ENCODE data around the gene RAD51AP2.
"Not testable (repeated sequence)": the region's sequence is repeated elsewhere in the genome, so short reads cannot be mapped to it uniquely, and the experiment has no call there.

The RAD51AP2 gene

GRCh38 chr2:17518212-17519154 lies at the start of gene RAD51AP2:
Gene RAD51AP2 (minus strand): TSS chr2:17518440. CDS start chr2:17518415, 25 bp downstream.
- peak; percentile 42 for DNase-seq

GRCh38 chr2:17565726-17566125 lies 47.5 kb upstream of the RAD51AP2 start:
- not testable (repeated sequence) for DNase-seq

DNA sequence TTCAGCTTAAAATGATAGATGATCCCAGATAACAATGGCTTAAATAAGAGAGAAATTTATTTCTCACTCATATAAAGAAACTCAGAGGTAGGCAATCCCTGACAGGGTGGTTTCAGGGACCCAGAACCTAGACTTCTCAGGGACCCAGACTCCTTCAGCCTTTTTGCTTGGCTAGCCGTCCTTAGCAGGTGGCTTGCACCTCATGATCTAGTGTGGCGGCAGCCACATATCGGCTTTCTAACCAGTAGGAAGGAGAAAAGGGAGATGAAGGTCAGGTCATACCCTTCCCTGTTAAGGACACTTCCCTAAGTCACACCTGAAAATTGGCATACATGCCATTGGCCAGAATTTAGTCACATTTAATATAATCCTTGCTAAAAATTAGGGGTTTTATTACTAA lies 40.6 kb upstream of the RAD51AP2 start:
- no peak for DNase-seq

DNA sequence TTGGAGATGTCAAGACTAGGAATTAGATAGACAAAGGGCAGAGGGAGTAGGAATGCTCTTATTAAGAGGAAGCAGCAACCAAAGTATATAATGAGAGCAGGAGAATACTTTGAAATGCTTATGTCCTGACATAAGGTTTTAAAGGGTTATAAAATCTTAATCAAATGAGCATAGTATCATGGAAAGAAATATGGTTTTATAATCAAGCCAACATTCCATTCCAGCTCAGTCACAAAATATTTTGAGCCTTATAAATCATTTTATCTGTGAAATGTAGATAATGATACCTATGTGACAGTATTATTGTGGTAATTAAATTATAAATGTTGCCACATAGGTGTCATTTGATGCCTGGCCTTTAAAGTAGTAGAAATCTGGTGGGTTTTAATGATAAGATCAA lies 39.8 kb upstream of the RAD51AP2 start:
- no peak for DNase-seq

DNA sequence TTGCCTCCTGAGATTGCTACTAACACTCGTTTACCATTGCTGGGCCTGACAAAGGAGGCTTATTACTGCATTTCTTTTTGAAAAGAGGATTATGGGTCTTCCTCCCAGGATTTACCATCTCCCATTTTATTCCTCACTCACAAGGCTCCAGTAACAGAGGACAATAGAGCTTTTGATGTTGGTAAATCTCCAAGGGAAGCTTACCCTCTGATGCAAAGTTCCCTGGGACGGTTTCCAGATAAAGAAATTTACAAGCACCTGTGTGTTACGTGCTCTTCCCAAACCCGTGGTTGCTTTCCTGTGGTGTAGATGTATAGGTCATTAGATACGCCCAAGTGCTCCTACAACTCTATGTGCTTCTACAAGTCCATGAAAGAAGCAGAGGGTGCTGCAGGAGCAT lies 39.4 kb upstream of the RAD51AP2 start:
- DNase-seq = no peak

- DNase-seq = no peak
Measured at GRCh38 chr2:17555150-17555549, 36.9 kb upstream of the RAD51AP2 start.

- DNase-seq = no peak
Measured at GRCh38 chr2:17550907-17551306, 32.7 kb upstream of the RAD51AP2 start.

DNA sequence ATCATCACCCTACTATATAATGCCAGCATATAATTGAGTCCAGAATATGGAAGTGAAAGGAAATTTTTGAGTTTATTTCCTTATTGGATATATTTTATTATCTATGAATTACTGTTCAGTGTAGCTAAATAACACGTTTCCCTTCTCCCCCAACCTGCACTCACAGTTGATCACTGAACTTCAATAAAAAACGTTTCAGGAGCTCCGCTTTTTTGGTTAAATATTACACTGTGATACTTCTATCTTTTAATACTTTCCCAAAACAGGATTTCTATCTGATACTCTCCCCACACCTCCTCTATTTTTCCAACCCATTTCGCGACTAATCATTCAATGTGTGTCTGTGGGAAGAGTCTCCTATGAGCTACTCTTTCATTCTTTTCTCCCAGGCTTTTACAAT lies 29.5 kb upstream of the RAD51AP2 start:
- DNase-seq = no peak

- no peak for DNase-seq
Measured at GRCh38 chr2:17547237-17547636, 29.0 kb upstream of the RAD51AP2 start.

GRCh38 chr2:17545680-17546613 lies 27.7 kb upstream of the RAD51AP2 start:
- no peak for DNase-seq

- no peak for DNase-seq
Measured at GRCh38 chr2:17544256-17544655, 26.0 kb upstream of the RAD51AP2 start.

DNA sequence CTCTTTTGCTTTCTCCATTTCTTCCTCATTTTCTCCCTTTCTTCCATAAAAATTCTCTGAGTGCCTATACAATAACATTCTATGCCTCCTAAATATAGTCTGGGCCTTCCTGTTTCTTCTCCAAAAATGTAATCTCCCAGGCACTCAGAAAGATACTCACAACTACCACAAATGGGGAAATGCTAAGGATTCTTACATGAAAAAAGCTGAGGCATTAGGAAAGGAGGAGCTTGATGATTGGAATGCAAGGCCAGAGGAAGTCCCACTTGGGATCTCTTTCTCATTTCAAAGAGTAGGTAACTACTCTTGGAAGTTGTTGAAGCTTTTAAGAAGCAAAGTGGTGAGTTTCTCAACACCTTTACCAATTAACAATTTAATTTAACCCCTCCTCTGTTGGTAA lies 25.6 kb upstream of the RAD51AP2 start:
- no peak for DNase-seq

GRCh38 chr2:17543131-17543660 lies 25.0 kb upstream of the RAD51AP2 start:
- no peak for DNase-seq

GRCh38 chr2:17542471-17542870 lies 24.2 kb upstream of the RAD51AP2 start:
- DNase-seq = no peak

GRCh38 chr2:17541531-17541950 lies 23.3 kb upstream of the RAD51AP2 start:
- DNase-seq = no peak

GRCh38 chr2:17540813-17541530 lies 22.7 kb upstream of the RAD51AP2 start:
- DNase-seq = no peak

- no peak for DNase-seq
Measured at GRCh38 chr2:17540093-17540812, 22.0 kb upstream of the RAD51AP2 start, which contains the start of gene VSNL1. Gene VSNL1 (plus strand): TSS chr2:17540696. CDS start chr2:17592075, 51,379 bp downstream.

GRCh38 chr2:17539611-17540092 lies 21.4 kb upstream of the RAD51AP2 start:
- DNase-seq = no peak

GRCh38 chr2:17538844-17539554 lies 20.8 kb upstream of the RAD51AP2 start:
- DNase-seq = no peak

DNA sequence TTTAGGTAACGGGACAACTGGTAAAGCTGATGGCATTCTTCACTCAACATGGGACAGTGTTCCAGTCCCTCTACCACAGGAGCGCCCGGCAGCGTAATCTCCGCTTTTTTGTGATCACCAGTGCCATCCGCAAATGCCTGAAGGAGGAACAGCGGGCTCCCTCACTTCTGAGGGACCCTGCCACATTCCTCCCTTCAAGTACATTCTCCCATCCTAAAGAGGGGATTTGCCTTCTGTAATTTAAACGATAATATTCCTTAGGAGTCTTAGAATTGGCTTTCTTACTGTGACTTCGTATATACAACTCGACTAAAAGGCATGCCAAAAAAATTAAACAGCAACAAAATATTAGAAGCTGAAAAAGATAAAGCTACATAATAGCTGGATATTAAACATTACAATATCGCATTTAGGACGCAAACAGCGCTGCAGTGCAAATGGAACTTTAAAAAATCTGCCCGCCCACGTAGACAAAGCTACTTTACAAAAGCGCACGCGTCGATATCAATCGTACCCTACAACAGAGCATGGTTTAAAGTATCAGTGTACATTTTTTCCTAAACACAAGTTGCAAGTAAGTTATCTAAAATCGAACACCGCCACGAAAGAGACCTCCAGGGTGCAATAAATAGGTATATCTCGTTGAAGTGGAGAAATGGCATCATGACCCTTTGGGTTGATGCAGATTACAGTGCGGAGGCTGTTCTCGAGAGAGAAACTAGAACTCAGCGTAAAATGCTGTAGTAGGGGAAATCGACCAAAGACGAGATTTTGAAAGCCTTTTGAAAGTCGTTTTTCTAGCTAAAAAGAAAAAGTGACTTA lies 20.0 kb upstream of the RAD51AP2 start:
- DNase-seq = no peak
